MM.1S (cell line): ENCODE results near the gene SMPDL3B.

Experiments
- DNase-seq: peaks from one replicate; pipeline ENCODE4 v3.0.0-alpha.2; 2015
- H2AFZ ChIP-seq: fragments of 300-600 bp; sonication (generic); 2 replicates; pipeline ENCODE4 v1.6.0; 2016; ENCODE audit warnings: antibody characterized with exemption, low read length
- H3F3A ChIP-seq: fragments of 300-600 bp; sonication (generic); 2 replicates; pipeline ENCODE4 v1.6.1; 2016; ENCODE audit warnings: mild to moderate bottlenecking, antibody characterized with exemption, low read length, moderate library complexity, mixed read lengths; ENCODE audit not compliant: insufficient read depth
- H3K27ac ChIP-seq: fragments of 300-600 bp; sonication (generic); 2 replicates; pipeline ENCODE4 v1.5.1; 2016; ENCODE audit warnings: mild to moderate bottlenecking, low read length
- H3K27me3 ChIP-seq: fragments of 300-600 bp; sonication (generic); replicated peaks from 2 replicates; pipeline ENCODE4 v1.6.0; 2016; ENCODE audit warnings: low read length; ENCODE audit not compliant: insufficient read depth
- H3K36me3 ChIP-seq: fragments of 300-600 bp; sonication (generic); replicated peaks from 2 replicates; pipeline ENCODE4 v1.6.1; 2016; ENCODE audit warnings: mild to moderate bottlenecking, low read length, mixed read lengths; ENCODE audit not compliant: insufficient read depth
- H3K4me1 ChIP-seq: fragments of 300-600 bp; sonication (generic); 2 replicates; pipeline ENCODE4 v1.6.1; 2016; ENCODE audit warnings: low read length, mixed read lengths
- H3K4me2 ChIP-seq: fragments of 300-600 bp; sonication (generic); 2 replicates; pipeline ENCODE4 v1.6.0; 2016; ENCODE audit warnings: low read depth, low read length
- H3K4me3 ChIP-seq: fragments of 300-600 bp; sonication (generic); 2 replicates; pipeline ENCODE4 v1.5.1; 2016; ENCODE audit warnings: low read length, mixed read lengths
- H3K79me2 ChIP-seq: fragments of 300-600 bp; sonication (generic); 2 replicates; pipeline ENCODE4 v1.6.1; 2016; ENCODE audit warnings: mixed run types, low read length, mixed read lengths
- H3K9ac ChIP-seq: fragments of 300-600 bp; sonication (generic); 2 replicates; pipeline ENCODE4 v1.6.1; 2016; ENCODE audit warnings: low read length, mixed read lengths
- H3K9me2 ChIP-seq: fragments of 300-600 bp; sonication (generic); replicated peaks from 2 replicates; pipeline ENCODE4 v1.6.1; 2016; ENCODE audit warnings: mild to moderate bottlenecking, low read length, mixed read lengths; ENCODE audit not compliant: insufficient read depth
- H3K9me3 ChIP-seq: fragments of 300-600 bp; sonication (generic); replicated peaks from 2 replicates; pipeline ENCODE4 v1.6.1; 2016; ENCODE audit warnings: mild to moderate bottlenecking, low read length, mixed read lengths; ENCODE audit not compliant: insufficient read depth
- H4K20me1 ChIP-seq: fragments of 300-600 bp; sonication (generic); 2 replicates; pipeline ENCODE4 v1.6.1; 2016; ENCODE audit warnings: mild to moderate bottlenecking, low read length, moderate library complexity, mixed read lengths; ENCODE audit not compliant: insufficient read depth
- EZH2 ChIP-seq: fragments of 300-600 bp; sonication (generic); optimal IDR thresholded peaks from 2 replicates; pipeline ENCODE3; 2017; ENCODE audit warnings: low read depth, mild to moderate bottlenecking, antibody characterized with exemption, low read length, mixed read lengths
- EZH2phosphoT487 ChIP-seq: fragments of 300-600 bp; sonication (generic); IDR thresholded peaks from 2 replicates; pipeline ENCODE4 v1.6.1; 2018; ENCODE audit warnings: antibody characterized with exemption, low read length
- TF ChIP-seq, protein P1 (sequence below): fragments of 300-600 bp; sonication (generic); IDR thresholded peaks from 2 replicates; pipeline ENCODE4 v1.5.1; 2016; ENCODE audit warnings: antibody characterized with exemption, low read length, mixed read lengths

Gene SMPDL3B

GRCh38 chr1:27990920-27991537 lies 56.2 kb downstream of the SMPDL3B start:
- H4K20me1 ChIP-seq, result no peaks in the 10 kb centered on the region
- H3K36me3 ChIP-seq, result peaks cover 6% of the 10 kb centered on the region; the same call in 1 of the 2 replicates
- no peaks in the 10 kb centered on the region for H3K79me2 ChIP-seq
- H3K27me3 ChIP-seq, result no peaks in the 10 kb centered on the region
- no peaks in the 10 kb centered on the region for H3F3A ChIP-seq
- no peak overlapping the region for H2AFZ ChIP-seq
- no peaks in the 10 kb centered on the region for H3K9me2 ChIP-seq
- H3K27ac ChIP-seq, result no peak overlapping the region
- TF ChIP-seq EZH2phosphoT487 (no peak), EZH2 (no peak)
- TF ChIP-seq, protein P1, sequence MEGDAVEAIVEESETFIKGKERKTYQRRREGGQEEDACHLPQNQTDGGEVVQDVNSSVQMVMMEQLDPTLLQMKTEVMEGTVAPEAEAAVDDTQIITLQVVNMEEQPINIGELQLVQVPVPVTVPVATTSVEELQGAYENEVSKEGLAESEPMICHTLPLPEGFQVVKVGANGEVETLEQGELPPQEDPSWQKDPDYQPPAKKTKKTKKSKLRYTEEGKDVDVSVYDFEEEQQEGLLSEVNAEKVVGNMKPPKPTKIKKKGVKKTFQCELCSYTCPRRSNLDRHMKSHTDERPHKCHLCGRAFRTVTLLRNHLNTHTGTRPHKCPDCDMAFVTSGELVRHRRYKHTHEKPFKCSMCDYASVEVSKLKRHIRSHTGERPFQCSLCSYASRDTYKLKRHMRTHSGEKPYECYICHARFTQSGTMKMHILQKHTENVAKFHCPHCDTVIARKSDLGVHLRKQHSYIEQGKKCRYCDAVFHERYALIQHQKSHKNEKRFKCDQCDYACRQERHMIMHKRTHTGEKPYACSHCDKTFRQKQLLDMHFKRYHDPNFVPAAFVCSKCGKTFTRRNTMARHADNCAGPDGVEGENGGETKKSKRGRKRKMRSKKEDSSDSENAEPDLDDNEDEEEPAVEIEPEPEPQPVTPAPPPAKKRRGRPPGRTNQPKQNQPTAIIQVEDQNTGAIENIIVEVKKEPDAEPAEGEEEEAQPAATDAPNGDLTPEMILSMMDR, result no peak
- H3K4me3 ChIP-seq, result no peak overlapping the region
- H3K4me2 ChIP-seq, result no peak overlapping the region
- peaks cover 1% of the 10 kb centered on the region for H3K4me1 ChIP-seq
- H3K9ac ChIP-seq, result no peak overlapping the region
- no peak for DNase-seq
- no peaks in the 10 kb centered on the region for H3K9me3 ChIP-seq

DNA sequence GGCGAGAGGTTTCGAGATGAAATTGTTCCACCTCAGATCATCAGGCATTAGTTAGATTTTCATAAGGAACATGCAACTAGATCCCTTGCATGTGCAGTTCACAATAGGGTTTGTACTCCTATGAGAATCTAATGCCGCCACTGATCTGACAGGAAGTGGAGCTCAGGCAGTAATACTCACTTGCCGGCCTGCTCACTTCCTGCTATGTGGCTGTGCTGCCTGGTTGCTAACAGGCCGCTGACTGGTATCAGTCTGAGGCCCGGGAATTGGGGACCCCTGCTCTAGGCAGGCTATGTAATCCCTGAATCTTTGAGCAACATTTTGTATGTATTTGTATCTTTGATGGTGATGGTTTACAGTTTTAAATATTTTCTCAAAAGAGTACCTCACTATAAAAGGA lies 57.5 kb downstream of the SMPDL3B start:
- Histone ChIP-seq H3K36me3 (peaks cover 9% of the 10 kb centered on the region; the same call in 1 of the 2 replicates), H4K20me1 (no peaks in the 10 kb centered on the region), H3K9me3 (no peaks in the 10 kb centered on the region), H3F3A (peaks cover 9% of the 10 kb centered on the region), H3K4me2 (no peak overlapping the region), H3K27me3 (no peaks in the 10 kb centered on the region), H3K9ac (no peak overlapping the region), H3K4me3 (no peak overlapping the region), H3K27ac (no peak overlapping the region), H3K79me2 (no peaks in the 10 kb centered on the region), H2AFZ (no peak overlapping the region), H3K9me2 (no peaks in the 10 kb centered on the region), H3K4me1 (peaks cover 14% of the 10 kb centered on the region)
- TF ChIP-seq, protein P1, result no peak
- no peak for TF ChIP-seq EZH2phosphoT487
- no peak for TF ChIP-seq EZH2
- DNase-seq, result no peak

- Histone ChIP-seq H3K4me2 (no peak overlapping the region), H4K20me1 (no peaks in the 10 kb centered on the region), H3K27me3 (no peaks in the 10 kb centered on the region), H2AFZ (no peak overlapping the region), H3K9ac (no peak overlapping the region), H3K4me1 (peaks cover 16% of the 10 kb centered on the region), H3K9me3 (no peaks in the 10 kb centered on the region), H3K79me2 (no peaks in the 10 kb centered on the region), H3K9me2 (no peaks in the 10 kb centered on the region), H3K36me3 (peaks cover 6% of the 10 kb centered on the region; the same call in 1 of the 2 replicates), H3K4me3 (no peak overlapping the region), H3K27ac (no peak overlapping the region), H3F3A (peaks cover 10% of the 10 kb centered on the region)
- no peak for DNase-seq
- TF ChIP-seq, protein P1, result no peak
- no peak for TF ChIP-seq EZH2phosphoT487
- TF ChIP-seq EZH2, result no peak
These were observed 58.4 kb downstream of the SMPDL3B start for GRCh38 chr1:27993241-27993640.
